Lower lobe of right lung (tissue), 2 donors: ENCODE data around the gene PRDM16. TPM values are rescaled to one million over a fixed set of nuclear protein-coding genes. Genes with fewer than 3 reads are reported as not detected.

Experiments
- ATAC-seq, 2 donors: fragments of 200-7000 bp; cut with Tn5 transposase; one replicate each; pipeline ENCODE4 v1.9.1; 2020 to 2022; ENCODE audit warnings: mild to moderate bottlenecking in 2 of 2, moderate library complexity in 2 of 2
- DNase-seq: peaks from one replicate; pipeline ENCODE4 v3.0.0-alpha.2; 2020
- H3K27ac ChIP-seq: fragments of 200-600 bp; one replicate; pipeline ENCODE4 v1.8.0; 2022
- H3K27me3 ChIP-seq: fragments of 200-600 bp; one replicate; pipeline ENCODE4 v1.8.0; 2022; ENCODE audit warnings: low read depth
- H3K36me3 ChIP-seq: fragments of 200-600 bp; one replicate; pipeline ENCODE4 v1.8.0; 2022; ENCODE audit warnings: mild to moderate bottlenecking
- H3K4me1 ChIP-seq: fragments of 200-600 bp; one replicate; pipeline ENCODE4 v1.8.0; 2022
- H3K4me3 ChIP-seq: fragments of 200-600 bp; one replicate; pipeline ENCODE4 v1.8.0; 2022; ENCODE audit warnings: mild to moderate bottlenecking
- H3K9me3 ChIP-seq: fragments of 200-600 bp; one replicate; pipeline ENCODE4 v1.8.0; 2022
- CTCF ChIP-seq: fragments of 200-600 bp; IDR thresholded peaks from one replicate; pipeline ENCODE4 v1.8.0; 2022; ENCODE audit warnings: antibody characterized with exemption, mild to moderate bottlenecking
- intact Hi-C: fragments of 100-400 bp; cut with DNase I; formaldehyde crosslinking; loops from one replicate; pipeline ENCODE4 v1.11.0; 2022
- total RNA-seq: library from RNA; stranded (reverse); fragmentation: NEBNext Ultra II Directional; extraction: Animal tissue kit (Norgen Biotek cat#: 25700); gene quantifications from one replicate; pipeline ENCODE4 v1.2.1, GENCODE V29; 2021
- donor health status: DM: no; HTN: yes; CAD: no; lungs with severe emphysema.

The PRDM16 gene
- total RNA-seq, 1 donor from 2014 or later, result 19.2 TPM

- intact Hi-C loops, result no loop called here
- H3K27ac ChIP-seq, result no peak overlapping the region
- ATAC-seq (no peak), DNase-seq (no peak)
- no peaks in the 10 kb centered on the region for H3K36me3 ChIP-seq
- H3K27me3 ChIP-seq, result peaks cover 5% of the 10 kb centered on the region
- TF ChIP-seq CTCF, result no peak
- no peaks in the 10 kb centered on the region for H3K9me3 ChIP-seq
- no peak overlapping the region for H3K4me3 ChIP-seq
- no peaks in the 10 kb centered on the region for H3K4me1 ChIP-seq
Observed at GRCh38 chr1:3116560-3116959, 47.6 kb downstream of the PRDM16 start.

- no peak overlapping the region for H3K4me3 ChIP-seq
- H3K27ac ChIP-seq, result no peak overlapping the region
- H3K36me3 ChIP-seq, result no peaks in the 10 kb centered on the region
- H3K4me1 ChIP-seq, result no peaks in the 10 kb centered on the region
- DNase-seq (no peak), ATAC-seq (no peak)
- peaks cover 5% of the 10 kb centered on the region for H3K27me3 ChIP-seq
- no peak for TF ChIP-seq CTCF
- H3K9me3 ChIP-seq, result no peaks in the 10 kb centered on the region
- intact Hi-C loops, result no loop called here
Observed at GRCh38 chr1:3117879-3118278, 48.9 kb downstream of the PRDM16 start.

GRCh38 chr1:3119061-3119460 is 50.1 kb downstream of the PRDM16 start:
- Histone ChIP-seq H3K36me3 (no peaks in the 10 kb centered on the region), H3K9me3 (no peaks in the 10 kb centered on the region), H3K4me3 (no peak overlapping the region), H3K27ac (no peak overlapping the region), H3K4me1 (no peaks in the 10 kb centered on the region), H3K27me3 (peaks cover 5% of the 10 kb centered on the region)
- no peak for ATAC-seq
- DNase-seq, result no peak
- intact Hi-C loops, result no loop called here
- TF ChIP-seq CTCF, result no peak

- H3K27me3 ChIP-seq, result peaks cover 5% of the 10 kb centered on the region
- H3K4me1 ChIP-seq, result no peaks in the 10 kb centered on the region
- no peak for ATAC-seq
- no peak for DNase-seq
- no peak overlapping the region for H3K4me3 ChIP-seq
- H3K9me3 ChIP-seq, result no peaks in the 10 kb centered on the region
- no peaks in the 10 kb centered on the region for H3K36me3 ChIP-seq
- intact Hi-C loops, result no loop called here
- TF ChIP-seq CTCF, result no peak
- H3K27ac ChIP-seq, result no peak overlapping the region
Observed at GRCh38 chr1:3119725-3120124, 50.7 kb downstream of the PRDM16 start.

- ATAC-seq (no peak), DNase-seq (no peak)
- peaks cover 5% of the 10 kb centered on the region for H3K27me3 ChIP-seq
- H3K9me3 ChIP-seq, result no peaks in the 10 kb centered on the region
- intact Hi-C loops, result no loop called here
- no peak for TF ChIP-seq CTCF
- no peak overlapping the region for H3K27ac ChIP-seq
- no peaks in the 10 kb centered on the region for H3K4me1 ChIP-seq
- no peaks in the 10 kb centered on the region for H3K36me3 ChIP-seq
- H3K4me3 ChIP-seq, result no peak overlapping the region
Observed at GRCh38 chr1:3120140-3120539, 51.1 kb downstream of the PRDM16 start.

GRCh38 chr1:3120994-3121393 is 52.0 kb downstream of the PRDM16 start:
- ATAC-seq (no peak), DNase-seq (no peak)
- Histone ChIP-seq H3K4me3 (no peak overlapping the region), H3K9me3 (no peaks in the 10 kb centered on the region), H3K36me3 (no peaks in the 10 kb centered on the region), H3K4me1 (no peaks in the 10 kb centered on the region), H3K27ac (no peak overlapping the region), H3K27me3 (peaks cover 5% of the 10 kb centered on the region)
- intact Hi-C loops, result no loop called here
- TF ChIP-seq CTCF, result no peak
